HUDEP-2 (cell line): ENCODE data around the gene TP53INP2.
A peak's percentile ranks its signal among the peaks of the same experiment; 100 is the strongest.
"Not testable (repeated sequence)": the region's sequence is repeated elsewhere in the genome, so short reads cannot be mapped to it uniquely, and the experiment has no call there.

Source experiments
- DNase-seq, 76 experiments: peaks; one replicate each; lab custom pipeline; 2025; ENCODE audit not compliant: unreplicated experiment in 76 of 76; lab: John Stamatoyannopoulos, UW

The TP53INP2 gene

GRCh38 chr20:34720266-34720665, 16.1 kb downstream of the TP53INP2 start:
- DNase-seq, result no peak

GRCh38 chr20:34722560-34722959, 18.4 kb downstream of the TP53INP2 start:
- DNase-seq, result not testable (repeated sequence)

- DNase-seq, result no peak
Measured at GRCh38 chr20:34724172-34724571, 20.0 kb downstream of the TP53INP2 start.

GRCh38 chr20:34729416-34729815, 25.3 kb downstream of the TP53INP2 start:
- DNase-seq, result no peak

- DNase-seq, result no peak
Measured at GRCh38 chr20:34732523-34732922, 28.4 kb downstream of the TP53INP2 start.

GRCh38 chr20:34736106-34736735, 32.1 kb downstream of the TP53INP2 start:
- peak in 6 of 76 experiments; percentile 3 to 40 (median 22) for DNase-seq

- no peak for DNase-seq
Measured at GRCh38 chr20:34743039-34743438, 38.9 kb downstream of the TP53INP2 start.

- no peak for DNase-seq
Measured at GRCh38 chr20:34744340-34744739, 40.2 kb downstream of the TP53INP2 start.

GRCh38 chr20:34744847-34745246, 40.7 kb downstream of the TP53INP2 start:
- peak in 20 of 76 experiments; percentile 2 to 42 (median 20) for DNase-seq

GRCh38 chr20:34746674-34747073, 42.5 kb downstream of the TP53INP2 start:
- no peak for DNase-seq

- DNase-seq, result no peak
Measured at GRCh38 chr20:34747479-34747878, 43.3 kb downstream of the TP53INP2 start.

- DNase-seq, result no peak
Measured at GRCh38 chr20:34748709-34749108, 44.6 kb downstream of the TP53INP2 start.

GRCh38 chr20:34750484-34750883, 46.3 kb downstream of the TP53INP2 start:
- DNase-seq, result no peak

GRCh38 chr20:34751453-34751852, 47.3 kb downstream of the TP53INP2 start:
- no peak for DNase-seq

- DNase-seq, result no peak
Measured at GRCh38 chr20:34753706-34754461, 49.7 kb downstream of the TP53INP2 start.

- no peak for DNase-seq
Measured at GRCh38 chr20:34754611-34755010, 50.5 kb downstream of the TP53INP2 start.

- DNase-seq, result no peak
Measured at GRCh38 chr20:34755367-34755766, 51.2 kb downstream of the TP53INP2 start.

- no peak for DNase-seq
Measured at GRCh38 chr20:34762031-34762555, 57.9 kb downstream of the TP53INP2 start.
